ENCODE measurements around the gene RYR2.

DNA sequence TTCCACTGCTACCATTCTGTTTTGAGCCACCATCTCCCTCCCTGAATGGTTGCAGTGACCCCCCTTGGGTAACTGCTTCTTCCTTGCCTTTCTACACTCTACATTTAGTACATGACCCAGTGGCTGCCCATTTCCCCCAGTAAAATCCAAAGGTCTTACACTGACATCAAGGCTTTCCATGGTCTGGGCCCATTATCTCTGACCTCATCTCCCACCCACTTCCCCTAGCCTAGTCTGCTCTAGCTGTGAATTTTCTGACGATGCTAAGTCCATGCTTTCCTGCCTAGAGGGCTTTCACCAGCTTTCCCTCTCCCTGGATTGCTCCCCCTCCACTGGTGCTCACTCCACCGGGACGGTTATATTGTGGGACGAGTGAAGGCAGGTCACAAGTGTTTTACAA, 219.2 kb downstream of the RYR2 start:
- TF ChIP-seq, protein P1, sequence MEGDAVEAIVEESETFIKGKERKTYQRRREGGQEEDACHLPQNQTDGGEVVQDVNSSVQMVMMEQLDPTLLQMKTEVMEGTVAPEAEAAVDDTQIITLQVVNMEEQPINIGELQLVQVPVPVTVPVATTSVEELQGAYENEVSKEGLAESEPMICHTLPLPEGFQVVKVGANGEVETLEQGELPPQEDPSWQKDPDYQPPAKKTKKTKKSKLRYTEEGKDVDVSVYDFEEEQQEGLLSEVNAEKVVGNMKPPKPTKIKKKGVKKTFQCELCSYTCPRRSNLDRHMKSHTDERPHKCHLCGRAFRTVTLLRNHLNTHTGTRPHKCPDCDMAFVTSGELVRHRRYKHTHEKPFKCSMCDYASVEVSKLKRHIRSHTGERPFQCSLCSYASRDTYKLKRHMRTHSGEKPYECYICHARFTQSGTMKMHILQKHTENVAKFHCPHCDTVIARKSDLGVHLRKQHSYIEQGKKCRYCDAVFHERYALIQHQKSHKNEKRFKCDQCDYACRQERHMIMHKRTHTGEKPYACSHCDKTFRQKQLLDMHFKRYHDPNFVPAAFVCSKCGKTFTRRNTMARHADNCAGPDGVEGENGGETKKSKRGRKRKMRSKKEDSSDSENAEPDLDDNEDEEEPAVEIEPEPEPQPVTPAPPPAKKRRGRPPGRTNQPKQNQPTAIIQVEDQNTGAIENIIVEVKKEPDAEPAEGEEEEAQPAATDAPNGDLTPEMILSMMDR (IDR thresholded peaks at IDR 0.05; ENCODE audit: low read length): no peak
- TF ChIP-seq EZH2 (IDR thresholded peaks at IDR 0.05; ENCODE audit: borderline replicate concordance, low read length): no peak
